Renal pelvis (tissue), 4 donors: ENCODE results near the gene GAPT. TPM values are rescaled to one million over a fixed set of nuclear protein-coding genes. Genes with fewer than 3 reads are reported as not detected.

Experiments
- DNase-seq: peaks from one replicate; pipeline ENCODE4 v3.0.0-alpha.2; 2013
- polyA plus RNA-seq, 3 donors: library from polyadenylated mRNA; unstranded; fragments of 120-200 nt; gene quantifications; one replicate each; pipeline ENCODE4 v1.2.1, GENCODE V29; 2013; ENCODE audit not compliant: insufficient read length in 3 of 3

The GAPT gene
- polyA plus RNA-seq, 3 donors, result 0.49 to 1.7 (median 0.81) TPM

GRCh38 chr5:58460002-58460731 is 31.1 kb upstream of the GAPT start, which contains the start of gene PLK2:
PLK2 (minus strand) TSS chr5:58460086; CDS start chr5:58459959, 127 bp downstream.
- peak; percentile 92 for DNase-seq

- DNase-seq, result peak; percentile 90
Observed at GRCh38 chr5:58460732-58461286, 30.4 kb upstream of the GAPT start.

GRCh38 chr5:58462154-58462553 is 29.1 kb upstream of the GAPT start:
- no peak for DNase-seq

- peak; percentile 57 for DNase-seq
Observed at GRCh38 chr5:58462623-58463230, 28.5 kb upstream of the GAPT start.

GRCh38 chr5:58466939-58467338 is 24.3 kb upstream of the GAPT start:
- no peak for DNase-seq

GRCh38 chr5:58469896-58470295 is 21.3 kb upstream of the GAPT start:
- no peak for DNase-seq

- DNase-seq, result no peak
Observed at GRCh38 chr5:58475404-58475803, 15.8 kb upstream of the GAPT start.

- no peak for DNase-seq
Observed at GRCh38 chr5:58477760-58478376, 13.4 kb upstream of the GAPT start.

- DNase-seq, result no peak
Observed at GRCh38 chr5:58481066-58481676, 10.1 kb upstream of the GAPT start.

- no peak for DNase-seq
Observed at GRCh38 chr5:58481828-58482227, 9.4 kb upstream of the GAPT start.

- no peak for DNase-seq
Observed at GRCh38 chr5:58482536-58482935, 8.7 kb upstream of the GAPT start.

GRCh38 chr5:58484505-58484904 is 6.7 kb upstream of the GAPT start:
- no peak for DNase-seq

GRCh38 chr5:58486290-58486689 is 4.9 kb upstream of the GAPT start:
- no peak for DNase-seq

- DNase-seq, result no peak
Observed at GRCh38 chr5:58490402-58491050, 709 bp upstream of the GAPT start.

- no peak for DNase-seq
Observed at GRCh38 chr5:58493141-58493540, 1.9 kb downstream of the GAPT start.

GRCh38 chr5:58496488-58496887 is 5.3 kb downstream of the GAPT start:
- no peak for DNase-seq

- no peak for DNase-seq
Observed at GRCh38 chr5:58497386-58497785, 6.2 kb downstream of the GAPT start.

GRCh38 chr5:58497921-58498320 is 6.7 kb downstream of the GAPT start:
- no peak for DNase-seq

GRCh38 chr5:58498340-58498942 is 7.2 kb downstream of the GAPT start:
- peak; percentile 11 for DNase-seq

GRCh38 chr5:58499231-58499630 is 8.0 kb downstream of the GAPT start:
- no peak for DNase-seq

- DNase-seq, result no peak
Observed at GRCh38 chr5:58499941-58500340, 8.7 kb downstream of the GAPT start.
